Measurements from ENCODE around the gene RAB42. TPM values are rescaled to one million over a fixed set of nuclear protein-coding genes. Genes with fewer than 3 reads are reported as not detected.

RAB42 gene
- total and polyA plus RNA-seq, 2 of the 8 experiments (the other 6 are each of a cell fraction or from before 2014, with no cell fraction given) = 12.5 to 16.6 TPM

DNA sequence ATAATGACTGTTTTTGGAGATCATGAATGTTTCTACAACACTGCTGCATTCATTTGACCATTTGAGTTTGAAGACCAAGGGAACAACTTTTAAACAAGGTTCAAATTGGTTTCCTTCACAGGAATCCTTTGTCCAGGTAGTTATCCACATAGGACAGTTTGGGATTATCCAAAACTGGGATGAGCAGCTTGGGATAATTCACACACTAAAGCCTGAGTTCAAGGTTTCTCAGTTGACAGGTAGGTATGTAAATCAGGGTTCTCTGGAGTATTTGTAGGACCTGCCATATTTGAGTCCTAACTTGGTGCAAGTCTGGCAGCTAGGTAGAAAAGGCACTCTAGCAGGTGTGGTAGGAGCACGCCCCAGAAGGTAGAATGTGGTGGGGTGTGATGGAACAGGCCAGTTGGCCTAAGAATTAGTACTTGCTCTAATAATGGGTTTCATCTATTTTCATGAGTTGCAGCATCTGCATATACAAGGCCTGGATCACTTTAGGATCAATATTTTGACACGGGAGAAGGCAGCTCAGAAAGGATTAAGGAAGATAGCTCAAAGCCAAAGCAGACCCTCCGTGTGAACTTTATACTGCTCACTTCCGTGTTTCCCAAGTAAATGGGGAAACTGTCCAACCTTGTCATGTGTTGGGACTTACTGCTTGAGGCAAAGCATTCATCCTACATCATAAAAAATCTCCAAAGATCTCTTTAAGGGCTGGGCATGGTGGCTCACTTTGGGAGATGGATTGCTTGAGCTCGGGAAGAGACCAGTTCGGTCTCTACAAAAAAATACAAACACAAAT is 14.1 kb upstream of the RAB42 start:
- Histone ChIP-seq H4K5ac (ENCODE audit: insufficient read length, low read depth, low read length) (no peak overlapping the region), H3K79me1 (ENCODE audit: low read depth, low read length) (peaks cover 4% of the 10 kb centered on the region; the same call in 1 of the 2 replicates), H2BK5ac (ENCODE audit: low read depth, low read length) (no peak overlapping the region), H3K79me2 (ENCODE audit: control insufficient read depth in 1 of 2, insufficient read depth in 2 of 2, low read length in 2 of 2) (peaks cover 10 to 21% of the 10 kb centered on the region in 2 experiments), H3K9me3 (ENCODE audit: insufficient read depth in 2 of 2, low read depth in 1 of 2, low read length in 1 of 2) (no peaks in the 10 kb centered on the region), H3K9ac (replicated peaks in 1 of 4; ENCODE audit: extremely low read depth in 1 of 4, low read depth in 3 of 4, low read length in 3 of 4) (no peak overlapping the region), H2BK15ac (ENCODE audit: low read length) (no peak overlapping the region), H2BK20ac (ENCODE audit: low read length) (no peak overlapping the region), H3K23me2 (ENCODE audit: low read depth, low read length) (peaks cover 15% of the 10 kb centered on the region), H3K23ac (ENCODE audit: insufficient read length) (no peak overlapping the region), H4K8ac (ENCODE audit: extremely low read depth, insufficient read depth, low read length) (no peak overlapping the region), H3K4me3 (ENCODE audit: extremely low read depth in 1 of 4, insufficient read depth in 2 of 4, low read depth in 3 of 4, low read length in 4 of 4) (no peak overlapping the region), H3K4me1 (replicated peaks in 1 of 4; ENCODE audit: control insufficient read depth in 3 of 4, insufficient read depth in 4 of 4, low read length in 3 of 4) (peaks cover 0 to 9% (median 6%) of the 10 kb centered on the region in 4 experiments; a peak in 4 of 7 replicates), H2BK12ac (ENCODE audit: low read depth, low read length) (no peak overlapping the region), H3K27me3 (replicated peaks in 1 of 4; ENCODE audit: control insufficient read depth in 3 of 4, extremely low read depth in 1 of 4, insufficient read depth in 3 of 4, low read length in 3 of 4) (peaks cover 0 to 4% (median 2%) of the 10 kb centered on the region in 4 experiments; a peak in 2 of 7 replicates), H3K4ac (replicated peaks; ENCODE audit: insufficient read length, low read depth, low read length) (no peak overlapping the region), H3K14ac (ENCODE audit: insufficient read length) (no peak overlapping the region), H3K18ac (ENCODE audit: extremely low read depth, low read length) (no peak overlapping the region), H2AK5ac (ENCODE audit: low read depth, low read length) (no peak overlapping the region), H3K4me2 (ENCODE audit: insufficient read depth in 1 of 2, low read depth in 2 of 2, low read length in 2 of 2) (no peak overlapping the region), H2BK120ac (replicated peaks; ENCODE audit: low read depth, low read length) (no peak overlapping the region), H3K27ac (ENCODE audit: low read depth, low read length) (no peak overlapping the region), H2AFZ (ENCODE audit: low read length) (no peak overlapping the region), H3K36me3 (ENCODE audit: control insufficient read depth in 2 of 4, insufficient read depth in 4 of 4, low read length in 3 of 4) (peaks cover 19 to 56% (median 40%) of the 10 kb centered on the region in 4 experiments), H3K56ac (replicated peaks; ENCODE audit: insufficient read length, low read depth, low read length) (no peak overlapping the region), H4K20me1 (replicated peaks in 1 of 2; ENCODE audit: control insufficient read depth in 1 of 2, insufficient read depth in 2 of 2, low read length in 2 of 2) (peaks cover 15 to 23% of the 10 kb centered on the region in 2 experiments), H4K91ac (replicated peaks; ENCODE audit: insufficient read length, low read length) (no peak overlapping the region)
- ChIA-PET CTCF (ENCODE audit: partially characterized antibody) (interaction anchor here (0.8 to 9.7 kb wide), 5 partner anchors 8 to 63 kb away, joined by 3 to 73 read pairs (median 5); no protein-coding TSS in a partner anchor), POLR2A (ENCODE audit: partially characterized antibody) (interaction anchor here (0.6 to 23.4 kb wide), 11 partner anchors 17 to 342 kb away, joined by 3 to 660 read pairs (median 4); partner anchors contain the start of genes ATP5IF1, RAB42, RCC1 and TAF12)
- DNase-seq (ENCODE audit: low read depth in 1 of 2, low spot score in 2 of 2) (no peak), FAIRE-seq (no peak)
- 88% methylated on average over 6 of the region's 6 CpGs; no CpG with 5 or more reads in 1 of the 2 experiments for WGBS, 2 experiments (ENCODE audit: extremely low coverage in 1 of 2, insufficient coverage in 1 of 2, insufficient read length in 1 of 2, insufficient replicate concordance in 2 of 2, low coverage in 1 of 2, low lambda C conversion rate in 2 of 2, missing lambda C conversion rate in 1 of 2)
- no peak for TF ChIP-seq HDAC6 (IDR thresholded peaks at IDR 0.05; ENCODE audit: low read depth, low read length)
- TF ChIP-seq SAP30 (IDR thresholded peaks at IDR 0.05; ENCODE audit: insufficient read depth, insufficient replicate concordance, low read length) = no peak
- TF ChIP-seq POLR2AphosphoS5 (IDR thresholded peaks at IDR 0.05; ENCODE audit: low read depth, low read length) = peak; percentile 80; the same call in 1 of the 2 replicates
- TF ChIP-seq ASH2L (IDR thresholded peaks at IDR 0.05; ENCODE audit: low read length) = no peak
- TF ChIP-seq POLR2A (IDR thresholded peaks at IDR 0.05; ENCODE audit: control extremely low read depth in 1 of 2, low read depth in 2 of 2, low read length in 2 of 2) = peak; percentile 13 to 79; a peak in 2 of 3 replicates
